GM23248 (cell line): ENCODE measurements around the gene CDK3.
"Not testable (repeated sequence)": the region's sequence is repeated elsewhere in the genome, so short reads cannot be mapped to it uniquely, and the experiment has no call there.

ENCODE experiments used
- EZH2 ChIP-seq: fragments of 200-600 bp; sonication (generic); IDR thresholded peaks from 2 replicates; pipeline ENCODE4 v1.6.1; 2018; ENCODE audit warnings: antibody characterized with exemption, mild to moderate bottlenecking; ENCODE audit not compliant: insufficient read depth, poor library complexity, severe bottlenecking
- EZH2phosphoT487 ChIP-seq: fragments of 200-600 bp; sonication (generic); IDR thresholded peaks from 2 replicates; pipeline ENCODE4 v1.6.1; 2018; ENCODE audit warnings: antibody characterized with exemption, moderate library complexity, mild to moderate bottlenecking, low read depth; ENCODE audit not compliant: insufficient read depth

DNA sequence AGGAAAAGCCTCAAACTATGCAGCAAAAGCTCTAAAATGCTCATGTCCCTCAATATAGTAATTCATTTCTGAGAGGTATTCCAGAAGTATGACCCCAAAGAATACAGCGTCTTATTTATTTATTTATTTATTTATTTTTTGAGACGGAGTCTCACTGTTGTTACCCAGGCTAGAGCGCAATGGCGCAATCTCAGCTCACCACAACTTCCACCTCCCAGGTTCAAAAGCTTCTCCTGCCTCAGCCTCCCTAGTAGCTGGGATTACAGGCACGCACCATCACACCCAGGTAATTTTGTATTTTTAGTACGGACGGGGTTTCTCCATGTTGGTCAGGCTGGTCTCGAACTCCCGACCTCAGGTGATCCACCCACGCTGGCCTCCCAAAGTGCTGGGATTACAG lies 31.6 kb upstream of the CDK3 start:
- TF ChIP-seq EZH2, EZH2phosphoT487: not testable (repeated sequence)
